ENCODE data around the gene OPRL1. TPM values are rescaled to one million over a fixed set of nuclear protein-coding genes. Genes with fewer than 3 reads are reported as not detected.

The OPRL1 gene
- total RNA-seq (2014; rRNA removed; shearing (Covaris generic)): 1.2 and 1.5 TPM in 2 replicates

- no peak for DNase-seq (ENCODE audit: low spot score)
These were observed at the start of gene OPRL1 for GRCh38 chr20:64080013-64080812. OPRL1 (plus strand) TSS chr20:64080082; CDS start chr20:64092721, 12,639 bp downstream.

- no peak for DNase-seq (ENCODE audit: low spot score)
These were observed 49.3 kb upstream of the OPRL1 start for GRCh38 chr20:64030371-64031134.

GRCh38 chr20:64031822-64032314 lies 48.0 kb upstream of the OPRL1 start:
- DNase-seq (ENCODE audit: low spot score): no peak

GRCh38 chr20:64032706-64033624 lies 46.9 kb upstream of the OPRL1 start:
- DNase-seq (ENCODE audit: low spot score): no peak

- no peak for DNase-seq (ENCODE audit: low spot score)
These were observed 45.8 kb upstream of the OPRL1 start for GRCh38 chr20:64033981-64034493.

GRCh38 chr20:64035066-64035932 lies 44.6 kb upstream of the OPRL1 start:
- DNase-seq (ENCODE audit: low spot score): no peak

GRCh38 chr20:64035933-64036345 lies 43.9 kb upstream of the OPRL1 start, which contains the start of gene C20orf204:
C20orf204 (plus strand) TSS chr20:64036182; CDS start chr20:64036324, 142 bp downstream.
- DNase-seq (ENCODE audit: low spot score): no peak

- no peak for DNase-seq (ENCODE audit: low spot score)
These were observed 43.3 kb upstream of the OPRL1 start for GRCh38 chr20:64036346-64037198.

- DNase-seq (ENCODE audit: low spot score): no peak
These were observed 42.7 kb upstream of the OPRL1 start for GRCh38 chr20:64037199-64037497.

- peak; percentile 52 for DNase-seq (ENCODE audit: low spot score)
These were observed 42.2 kb upstream of the OPRL1 start for GRCh38 chr20:64037498-64038213.

- no peak for DNase-seq (ENCODE audit: low spot score)
These were observed 41.7 kb upstream of the OPRL1 start for GRCh38 chr20:64038224-64038564.

- peak; percentile 90 for DNase-seq (ENCODE audit: low spot score)
These were observed 41.2 kb upstream of the OPRL1 start for GRCh38 chr20:64038565-64039292.

- DNase-seq (ENCODE audit: low spot score): no peak
These were observed 40.4 kb upstream of the OPRL1 start for GRCh38 chr20:64039293-64040160.

GRCh38 chr20:64040231-64041039 lies 39.4 kb upstream of the OPRL1 start:
- no peak for DNase-seq (ENCODE audit: low spot score)

- DNase-seq (ENCODE audit: low spot score): no peak
These were observed 38.7 kb upstream of the OPRL1 start for GRCh38 chr20:64041040-64041780.

GRCh38 chr20:64041781-64042053 lies 38.2 kb upstream of the OPRL1 start:
- no peak for DNase-seq (ENCODE audit: low spot score)
